Hepatocyte (in vitro differentiated cells): Measurements from ENCODE around the gene HTR4. TPM values are rescaled to one million over a fixed set of nuclear protein-coding genes. Genes with fewer than 3 reads are reported as not detected.
"Not testable (repeated sequence)": the region's sequence is repeated elsewhere in the genome, so short reads cannot be mapped to it uniquely, and the experiment has no call there.

Experiments used
- DNase-seq: peaks from one replicate; pipeline ENCODE4 v3.0.0-alpha.2; 2016; ENCODE audit warnings: low spot score
- H2AFZ ChIP-seq: fragments of 200-600 bp; sonication (generic); 2 replicates; pipeline ENCODE4 v1.6.0; 2016; ENCODE audit warnings: antibody characterized with exemption, mild to moderate bottlenecking
- H3K27ac ChIP-seq: fragments of 200-600 bp; sonication (generic); 2 replicates; pipeline ENCODE4 v1.5.1; 2016; ENCODE audit warnings: mild to moderate bottlenecking
- H3K27me3 ChIP-seq: fragments of 200-600 bp; sonication (generic); 2 replicates; pipeline ENCODE4 v1.6.1; 2016
- H3K36me3 ChIP-seq: fragments of 200-600 bp; sonication (generic); replicated peaks from 2 replicates; pipeline ENCODE4 v1.5.1; 2016; ENCODE audit warnings: low read depth; ENCODE audit not compliant: insufficient read depth
- H3K4me1 ChIP-seq: fragments of 200-600 bp; sonication (generic); 2 replicates; pipeline ENCODE4 v1.5.1; 2016; ENCODE audit warnings: mild to moderate bottlenecking, moderate library complexity; ENCODE audit not compliant: insufficient read depth
- H3K4me2 ChIP-seq: fragments of 200-600 bp; sonication (generic); 2 replicates; pipeline ENCODE4 v1.6.0; 2016
- H3K4me3 ChIP-seq: fragments of 200-600 bp; sonication (generic); 2 replicates; pipeline ENCODE4 v1.5.1; 2016; ENCODE audit warnings: mild to moderate bottlenecking
- H3K79me2 ChIP-seq: fragments of 200-600 bp; sonication (generic); 2 replicates; pipeline ENCODE4 v1.6.0; 2017; ENCODE audit warnings: mild to moderate bottlenecking
- H3K9me2 ChIP-seq: fragments of 200-600 bp; sonication (generic); replicated peaks from 2 replicates; pipeline ENCODE4 v1.6.0; 2017; ENCODE audit warnings: mild to moderate bottlenecking; ENCODE audit not compliant: insufficient read depth
- H3K9me3 ChIP-seq: fragments of 200-600 bp; sonication (generic); 2 replicates; pipeline ENCODE4 v1.5.1; 2016; ENCODE audit warnings: low read depth, mild to moderate bottlenecking
- H4K20me1 ChIP-seq: fragments of 200-600 bp; sonication (generic); 2 replicates; pipeline ENCODE4 v1.6.0; 2016; ENCODE audit warnings: mild to moderate bottlenecking; ENCODE audit not compliant: insufficient read depth, poor library complexity, severe bottlenecking
- CTCF ChIP-seq: fragments of 200-600 bp; sonication (generic); IDR thresholded peaks from 2 replicates; pipeline ENCODE4 v1.5.1; 2016; ENCODE audit warnings: antibody characterized with exemption, mild to moderate bottlenecking; ENCODE audit not compliant: poor library complexity
- EZH2 ChIP-seq: fragments of 200-600 bp; sonication (generic); IDR thresholded peaks from 2 replicates; pipeline ENCODE4 v1.6.1; 2016; ENCODE audit warnings: antibody characterized with exemption, mild to moderate bottlenecking, borderline replicate concordance
- EZH2phosphoT487 ChIP-seq: fragments of 200-600 bp; sonication (generic); IDR thresholded peaks from one replicate; pipeline ENCODE4 v1.6.1; 2018; ENCODE audit warnings: antibody characterized with exemption, mild to moderate bottlenecking, low read depth, moderate library complexity; ENCODE audit not compliant: unreplicated experiment, severe bottlenecking
- WGBS: methylation state at CpG from one replicate; pipeline ENCODE4 v1.1.6; 2016; ENCODE audit warnings: low lambda C conversion rate; ENCODE audit errors: missing lambda C conversion rate; 5-methylcytosine and 5-hydroxymethylcytosine counted together
- polyA plus RNA-seq: library from polyadenylated mRNA; unstranded; fragments of >200 nt; fragmentation: Nextera tagmentation; extraction: Ambion mirVana; gene quantifications from 2 replicates; pipeline ENCODE4 v1.2.1, GENCODE V29; 2016
- total RNA-seq: library from RNA; depleted of rRNA; stranded (reverse); fragments of >200 nt; gene quantifications from 2 replicates; pipeline ENCODE4 v1.2.3, GENCODE V29; 2014

The HTR4 gene
- total and polyA plus RNA-seq, 2 experiments from 2014 or later: 0.29 to 2.3 TPM

- Histone ChIP-seq H3K9me2 (no peaks in the 10 kb centered on the region), H3K4me1 (no peaks in the 10 kb centered on the region), H3K4me3 (no peak overlapping the region), H4K20me1 (no peaks in the 10 kb centered on the region), H3K36me3 (no peaks in the 10 kb centered on the region), H3K27ac (no peak overlapping the region), H2AFZ (no peak overlapping the region), H3K4me2 (no peak overlapping the region), H3K27me3 (no peaks in the 10 kb centered on the region), H3K79me2 (no peaks in the 10 kb centered on the region), H3K9me3 (peaks cover 3% of the 10 kb centered on the region)
- TF ChIP-seq EZH2phosphoT487 (no peak), EZH2 (no peak), CTCF (no peak)
- WGBS: 82% methylated on average over 5 of the region's 5 CpGs
- no peak for DNase-seq
Measured at GRCh38 chr5:148532969-148533670, 121.2 kb downstream of the HTR4 start.

- H3K4me1 ChIP-seq, H3K36me3 ChIP-seq, H4K20me1 ChIP-seq, DNase-seq, H3K4me3 ChIP-seq, H3K9me2 ChIP-seq, H3K79me2 ChIP-seq, H3K27ac ChIP-seq, H3K4me2 ChIP-seq, H3K27me3 ChIP-seq, H2AFZ ChIP-seq, H3K9me3 ChIP-seq: not testable (repeated sequence)
- 94% methylated on average over 2 of the region's 2 CpGs for WGBS
Measured at GRCh38 chr5:148529450-148529849, 124.9 kb downstream of the HTR4 start.

GRCh38 chr5:148524721-148525120 is 129.6 kb downstream of the HTR4 start:
- no peak for TF ChIP-seq EZH2
- TF ChIP-seq EZH2phosphoT487: no peak
- TF ChIP-seq CTCF: no peak
- no peaks in the 10 kb centered on the region for H3K79me2 ChIP-seq
- H3K4me1 ChIP-seq: no peaks in the 10 kb centered on the region
- no peak overlapping the region for H2AFZ ChIP-seq
- no peak overlapping the region for H3K4me3 ChIP-seq
- H3K9me3 ChIP-seq: no peaks in the 10 kb centered on the region
- no peaks in the 10 kb centered on the region for H4K20me1 ChIP-seq
- 92% methylated on average over 5 of the region's 5 CpGs for WGBS
- no peak overlapping the region for H3K27ac ChIP-seq
- no peaks in the 10 kb centered on the region for H3K36me3 ChIP-seq
- H3K9me2 ChIP-seq: no peaks in the 10 kb centered on the region
- H3K4me2 ChIP-seq: no peak overlapping the region
- DNase-seq: no peak
- no peaks in the 10 kb centered on the region for H3K27me3 ChIP-seq

- no peaks in the 10 kb centered on the region for H4K20me1 ChIP-seq
- H3K36me3 ChIP-seq: no peaks in the 10 kb centered on the region
- DNase-seq: no peak
- H3K4me1 ChIP-seq: no peaks in the 10 kb centered on the region
- H3K27ac ChIP-seq: no peak overlapping the region
- H2AFZ ChIP-seq: no peak overlapping the region
- no peak overlapping the region for H3K4me3 ChIP-seq
- no peaks in the 10 kb centered on the region for H3K9me3 ChIP-seq
- no peaks in the 10 kb centered on the region for H3K27me3 ChIP-seq
- no peaks in the 10 kb centered on the region for H3K9me2 ChIP-seq
- 70% methylated on average over 5 of the region's 5 CpGs for WGBS
- no peak overlapping the region for H3K4me2 ChIP-seq
- H3K79me2 ChIP-seq: no peaks in the 10 kb centered on the region
- no peak for TF ChIP-seq EZH2
Measured at GRCh38 chr5:148523139-148523538, 131.2 kb downstream of the HTR4 start.
